D721Med (cell line): Measurements from ENCODE around the gene LTB.

Experiments
- DNase-seq: peaks from one replicate; pipeline ENCODE4 v3.0.0; 2011; ENCODE audit warnings: low spot score; ENCODE audit not compliant: insufficient read length
- FAIRE-seq: peaks from 2 replicates; lab custom pipeline; 2011; peaks lifted over from hg19 to GRCh38; lab: Jason Lieb, UNC
- CTCF ChIP-seq: IDR thresholded peaks from 2 replicates; pipeline ENCODE4 v1.5.1; 2012; ENCODE audit warnings: mild to moderate bottlenecking, control low read depth; ENCODE audit not compliant: insufficient read depth; ENCODE audit errors: missing control alignments

The LTB gene

GRCh38 chr6:31624070-31624469, 41.8 kb upstream of the LTB start:
- DNase-seq, result no peak
- TF ChIP-seq CTCF, result no peak
- no peak for FAIRE-seq

DNA sequence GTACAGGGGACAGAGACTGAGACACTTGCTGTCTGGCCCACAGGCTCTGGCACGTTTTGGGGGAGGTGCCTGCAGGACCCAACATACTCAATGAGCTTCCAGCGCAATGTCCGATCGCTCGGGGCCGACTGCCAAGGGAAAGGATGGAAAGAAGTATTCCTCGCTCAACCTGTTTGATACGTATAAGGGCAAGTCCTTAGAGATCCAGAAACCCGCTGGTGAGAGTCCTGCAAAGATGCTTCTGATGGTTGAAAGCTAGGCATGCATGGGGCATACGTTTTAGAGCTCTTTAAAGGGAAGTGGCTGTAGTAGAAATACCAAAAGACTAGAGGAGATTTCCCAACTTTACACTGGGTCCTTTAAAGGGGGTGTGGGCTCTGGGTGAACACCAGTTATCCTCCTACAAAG, 40.5 kb upstream of the LTB start:
- TF ChIP-seq CTCF, result no peak
- DNase-seq, result no peak
- FAIRE-seq, result no peak

GRCh38 chr6:31621991-31622390, 39.8 kb upstream of the LTB start:
- FAIRE-seq (no peak), DNase-seq (no peak)
- no peak for TF ChIP-seq CTCF

DNA sequence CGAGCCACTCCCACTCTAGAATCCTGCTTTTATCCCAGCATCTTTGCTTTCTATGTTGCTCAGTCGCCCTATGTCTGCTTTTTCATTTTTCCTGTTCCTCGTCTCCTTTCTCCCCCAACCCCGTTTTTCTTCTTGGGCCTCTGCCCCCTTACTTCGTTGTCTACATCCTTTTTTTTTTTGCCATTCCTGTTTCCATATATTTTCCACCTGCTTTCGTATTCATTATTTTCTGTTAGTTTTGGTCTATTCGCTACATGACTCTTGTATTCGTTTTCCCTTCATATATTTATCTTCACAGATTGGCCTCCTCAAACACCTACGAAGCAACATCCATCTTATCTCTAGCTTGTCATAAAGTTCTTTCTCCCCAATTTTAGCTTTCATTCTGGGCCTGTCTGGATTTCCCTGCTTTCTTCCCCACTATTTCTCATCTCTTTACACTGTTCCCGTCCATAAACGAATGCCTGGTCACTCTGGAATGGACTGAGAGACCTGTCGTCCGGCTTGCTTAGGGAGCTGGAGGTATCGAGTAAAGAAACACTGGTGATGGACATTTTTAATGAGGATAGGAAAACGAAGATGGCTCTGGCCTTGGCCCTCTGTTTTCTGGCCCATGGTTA, 39.2 kb upstream of the LTB start:
- TF ChIP-seq CTCF, result no peak
- FAIRE-seq (no peak), DNase-seq (no peak)

- TF ChIP-seq CTCF, result no peak
- FAIRE-seq (no peak), DNase-seq (peak; percentile 73)
Observed at GRCh38 chr6:31620586-31621319, 38.5 kb upstream of the LTB start, which contains the start of gene PRRC2A. PRRC2A (plus strand) TSS chr6:31620715; CDS start chr6:31622790, 2,075 bp downstream.

- DNase-seq, result peak; percentile 73
- TF ChIP-seq CTCF, result no peak
- no peak for FAIRE-seq
Observed at GRCh38 chr6:31619805-31620585, 37.8 kb upstream of the LTB start.
